ENCODE measurements around the gene MYO1D. TPM values are rescaled to one million over a fixed set of nuclear protein-coding genes. Genes with fewer than 3 reads are reported as not detected.

Gene MYO1D
- total and polyA plus RNA-seq, 4 donors = 4.5 to 22.9 (median 13.3) TPM

DNA sequence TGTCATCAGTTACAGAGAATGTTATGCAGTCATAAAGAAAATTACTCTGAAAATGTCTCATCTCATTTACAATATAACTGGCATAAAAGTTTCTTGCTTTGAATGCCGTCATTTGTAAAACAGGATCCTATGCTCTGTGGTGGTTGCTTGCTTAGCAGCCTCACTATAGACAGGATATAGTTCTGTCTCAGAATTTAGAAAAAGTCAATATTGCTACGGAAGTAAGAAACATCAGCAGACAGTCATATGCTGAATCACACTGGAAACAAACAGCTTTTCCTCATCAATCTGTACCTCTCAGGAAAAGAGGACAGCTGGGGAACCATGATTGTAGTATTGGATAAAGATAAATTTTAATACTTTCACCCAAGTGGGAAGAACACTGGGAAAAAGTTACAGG, 105.5 kb downstream of the MYO1D start:
- WGBS = 79% methylated on average over 2 of the region's 2 CpGs
- peaks cover 0 to 2% (median 0%) of the 10 kb centered on the region in 4 donors for H3K4me1 ChIP-seq (ENCODE audit: control insufficient read depth in 4 of 4, insufficient read depth in 4 of 4, low read length in 3 of 4)
- no peak overlapping the region for H3K9ac ChIP-seq (ENCODE audit: low read depth in 1 of 2, low read length in 2 of 2)

DNA sequence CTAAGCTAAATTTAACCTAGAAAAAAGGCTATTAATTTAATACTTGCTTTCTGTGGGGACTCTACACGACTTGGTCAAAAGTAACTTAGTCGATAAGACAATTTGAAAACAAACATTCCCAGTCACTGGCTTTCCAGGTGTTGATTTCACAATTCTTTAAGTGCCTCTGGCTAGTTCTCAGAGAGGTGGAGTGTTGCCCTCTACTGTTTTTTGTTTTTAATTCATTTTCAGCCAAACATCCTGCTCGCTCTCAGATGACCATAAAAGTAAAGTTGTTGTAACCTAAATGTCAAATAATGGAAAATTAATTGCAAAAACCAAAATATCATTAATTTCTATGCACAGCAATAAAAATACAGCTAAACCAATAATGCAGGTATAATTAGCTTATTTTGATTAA, 107.1 kb downstream of the MYO1D start:
- DNase-seq (ENCODE audit: low spot score) = no peak
- TF ChIP-seq, protein P1, sequence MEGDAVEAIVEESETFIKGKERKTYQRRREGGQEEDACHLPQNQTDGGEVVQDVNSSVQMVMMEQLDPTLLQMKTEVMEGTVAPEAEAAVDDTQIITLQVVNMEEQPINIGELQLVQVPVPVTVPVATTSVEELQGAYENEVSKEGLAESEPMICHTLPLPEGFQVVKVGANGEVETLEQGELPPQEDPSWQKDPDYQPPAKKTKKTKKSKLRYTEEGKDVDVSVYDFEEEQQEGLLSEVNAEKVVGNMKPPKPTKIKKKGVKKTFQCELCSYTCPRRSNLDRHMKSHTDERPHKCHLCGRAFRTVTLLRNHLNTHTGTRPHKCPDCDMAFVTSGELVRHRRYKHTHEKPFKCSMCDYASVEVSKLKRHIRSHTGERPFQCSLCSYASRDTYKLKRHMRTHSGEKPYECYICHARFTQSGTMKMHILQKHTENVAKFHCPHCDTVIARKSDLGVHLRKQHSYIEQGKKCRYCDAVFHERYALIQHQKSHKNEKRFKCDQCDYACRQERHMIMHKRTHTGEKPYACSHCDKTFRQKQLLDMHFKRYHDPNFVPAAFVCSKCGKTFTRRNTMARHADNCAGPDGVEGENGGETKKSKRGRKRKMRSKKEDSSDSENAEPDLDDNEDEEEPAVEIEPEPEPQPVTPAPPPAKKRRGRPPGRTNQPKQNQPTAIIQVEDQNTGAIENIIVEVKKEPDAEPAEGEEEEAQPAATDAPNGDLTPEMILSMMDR (IDR thresholded peaks at IDR 0.05; ENCODE audit: low read depth, low read length, missing input control) = peak; percentile 33
- peak; percentile 65 to 69 for TF ChIP-seq RAD21 (IDR thresholded peaks at IDR 0.05)
- TF ChIP-seq SP1 (IDR thresholded peaks at IDR 0.05) = no peak
- no peak overlapping the region for H3K27ac ChIP-seq (ENCODE audit: low read depth in 1 of 2, low read length in 2 of 2)
- 34% methylated on average over 3 of the region's 3 CpGs for WGBS
- no peak overlapping the region for H3K9ac ChIP-seq (ENCODE audit: low read depth in 1 of 2, low read length in 2 of 2)
- H3K36me3 ChIP-seq (ENCODE audit: control insufficient read depth in 4 of 4, insufficient read depth in 3 of 4, low read depth in 1 of 4, low read length in 3 of 4) = peaks cover 0 to 6% (median 0%) of the 10 kb centered on the region in 4 donors
- no peaks in the 10 kb centered on the region for H3K9me3 ChIP-seq (ENCODE audit: control insufficient read depth in 4 of 4, low read length in 3 of 4)
- no peak overlapping the region for H3K4me3 ChIP-seq (ENCODE audit: low read depth in 1 of 3, low read length in 3 of 3)
- peaks cover 0 to 2% (median 0%) of the 10 kb centered on the region in 4 donors for H3K4me1 ChIP-seq (ENCODE audit: control insufficient read depth in 4 of 4, insufficient read depth in 4 of 4, low read length in 3 of 4)
- H3K27me3 ChIP-seq (ENCODE audit: control insufficient read depth in 4 of 4, insufficient read depth in 4 of 4, low read length in 3 of 4) = no peaks in the 10 kb centered on the region

More for the DNA sequence above, 105.5 kb downstream of the MYO1D start:
- DNase-seq (ENCODE audit: low spot score) = no peak
- no peaks in the 10 kb centered on the region for H3K9me3 ChIP-seq (ENCODE audit: control insufficient read depth in 4 of 4, low read length in 3 of 4)
- H3K4me3 ChIP-seq (ENCODE audit: low read depth in 1 of 3, low read length in 3 of 3) = no peak overlapping the region
- no peaks in the 10 kb centered on the region for H3K27me3 ChIP-seq (ENCODE audit: control insufficient read depth in 4 of 4, insufficient read depth in 4 of 4, low read length in 3 of 4)
- peaks cover 0 to 6% (median 0%) of the 10 kb centered on the region in 4 donors for H3K36me3 ChIP-seq (ENCODE audit: control insufficient read depth in 4 of 4, insufficient read depth in 3 of 4, low read depth in 1 of 4, low read length in 3 of 4)
- no peak overlapping the region for H3K27ac ChIP-seq (ENCODE audit: low read depth in 1 of 2, low read length in 2 of 2)
- TF ChIP-seq FOXA2 (IDR thresholded peaks at IDR 0.05) (no peak), YY1 (IDR thresholded peaks at IDR 0.05) (no peak), SP1 (IDR thresholded peaks at IDR 0.05) (no peak), HNF4A (conservative IDR thresholded peaks at IDR 0.05) (no peak), NR2F2 (IDR thresholded peaks at IDR 0.05) (no peak), TAF1 (conservative IDR thresholded peaks at IDR 0.05) (no peak), JUND (IDR thresholded peaks at IDR 0.05) (no peak)
- TF ChIP-seq, protein P2, sequence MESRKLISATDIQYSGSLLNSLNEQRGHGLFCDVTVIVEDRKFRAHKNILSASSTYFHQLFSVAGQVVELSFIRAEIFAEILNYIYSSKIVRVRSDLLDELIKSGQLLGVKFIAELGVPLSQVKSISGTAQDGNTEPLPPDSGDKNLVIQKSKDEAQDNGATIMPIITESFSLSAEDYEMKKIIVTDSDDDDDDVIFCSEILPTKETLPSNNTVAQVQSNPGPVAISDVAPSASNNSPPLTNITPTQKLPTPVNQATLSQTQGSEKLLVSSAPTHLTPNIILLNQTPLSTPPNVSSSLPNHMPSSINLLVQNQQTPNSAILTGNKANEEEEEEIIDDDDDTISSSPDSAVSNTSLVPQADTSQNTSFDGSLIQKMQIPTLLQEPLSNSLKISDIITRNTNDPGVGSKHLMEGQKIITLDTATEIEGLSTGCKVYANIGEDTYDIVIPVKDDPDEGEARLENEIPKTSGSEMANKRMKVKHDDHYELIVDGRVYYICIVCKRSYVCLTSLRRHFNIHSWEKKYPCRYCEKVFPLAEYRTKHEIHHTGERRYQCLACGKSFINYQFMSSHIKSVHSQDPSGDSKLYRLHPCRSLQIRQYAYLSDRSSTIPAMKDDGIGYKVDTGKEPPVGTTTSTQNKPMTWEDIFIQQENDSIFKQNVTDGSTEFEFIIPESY (IDR thresholded peaks at IDR 0.05) = no peak
- TF ChIP-seq, protein P3, sequence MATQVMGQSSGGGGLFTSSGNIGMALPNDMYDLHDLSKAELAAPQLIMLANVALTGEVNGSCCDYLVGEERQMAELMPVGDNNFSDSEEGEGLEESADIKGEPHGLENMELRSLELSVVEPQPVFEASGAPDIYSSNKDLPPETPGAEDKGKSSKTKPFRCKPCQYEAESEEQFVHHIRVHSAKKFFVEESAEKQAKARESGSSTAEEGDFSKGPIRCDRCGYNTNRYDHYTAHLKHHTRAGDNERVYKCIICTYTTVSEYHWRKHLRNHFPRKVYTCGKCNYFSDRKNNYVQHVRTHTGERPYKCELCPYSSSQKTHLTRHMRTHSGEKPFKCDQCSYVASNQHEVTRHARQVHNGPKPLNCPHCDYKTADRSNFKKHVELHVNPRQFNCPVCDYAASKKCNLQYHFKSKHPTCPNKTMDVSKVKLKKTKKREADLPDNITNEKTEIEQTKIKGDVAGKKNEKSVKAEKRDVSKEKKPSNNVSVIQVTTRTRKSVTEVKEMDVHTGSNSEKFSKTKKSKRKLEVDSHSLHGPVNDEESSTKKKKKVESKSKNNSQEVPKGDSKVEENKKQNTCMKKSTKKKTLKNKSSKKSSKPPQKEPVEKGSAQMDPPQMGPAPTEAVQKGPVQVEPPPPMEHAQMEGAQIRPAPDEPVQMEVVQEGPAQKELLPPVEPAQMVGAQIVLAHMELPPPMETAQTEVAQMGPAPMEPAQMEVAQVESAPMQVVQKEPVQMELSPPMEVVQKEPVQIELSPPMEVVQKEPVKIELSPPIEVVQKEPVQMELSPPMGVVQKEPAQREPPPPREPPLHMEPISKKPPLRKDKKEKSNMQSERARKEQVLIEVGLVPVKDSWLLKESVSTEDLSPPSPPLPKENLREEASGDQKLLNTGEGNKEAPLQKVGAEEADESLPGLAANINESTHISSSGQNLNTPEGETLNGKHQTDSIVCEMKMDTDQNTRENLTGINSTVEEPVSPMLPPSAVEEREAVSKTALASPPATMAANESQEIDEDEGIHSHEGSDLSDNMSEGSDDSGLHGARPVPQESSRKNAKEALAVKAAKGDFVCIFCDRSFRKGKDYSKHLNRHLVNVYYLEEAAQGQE (IDR thresholded peaks at IDR 0.05) = no peak
- TF ChIP-seq, protein P4, sequence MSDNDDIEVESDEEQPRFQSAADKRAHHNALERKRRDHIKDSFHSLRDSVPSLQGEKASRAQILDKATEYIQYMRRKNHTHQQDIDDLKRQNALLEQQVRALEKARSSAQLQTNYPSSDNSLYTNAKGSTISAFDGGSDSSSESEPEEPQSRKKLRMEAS (IDR thresholded peaks at IDR 0.05) = no peak

Data from liver (tissue), 9 donors.